ENCODE measurements around the gene SPNS3.

- TF ChIP-seq, protein P1, sequence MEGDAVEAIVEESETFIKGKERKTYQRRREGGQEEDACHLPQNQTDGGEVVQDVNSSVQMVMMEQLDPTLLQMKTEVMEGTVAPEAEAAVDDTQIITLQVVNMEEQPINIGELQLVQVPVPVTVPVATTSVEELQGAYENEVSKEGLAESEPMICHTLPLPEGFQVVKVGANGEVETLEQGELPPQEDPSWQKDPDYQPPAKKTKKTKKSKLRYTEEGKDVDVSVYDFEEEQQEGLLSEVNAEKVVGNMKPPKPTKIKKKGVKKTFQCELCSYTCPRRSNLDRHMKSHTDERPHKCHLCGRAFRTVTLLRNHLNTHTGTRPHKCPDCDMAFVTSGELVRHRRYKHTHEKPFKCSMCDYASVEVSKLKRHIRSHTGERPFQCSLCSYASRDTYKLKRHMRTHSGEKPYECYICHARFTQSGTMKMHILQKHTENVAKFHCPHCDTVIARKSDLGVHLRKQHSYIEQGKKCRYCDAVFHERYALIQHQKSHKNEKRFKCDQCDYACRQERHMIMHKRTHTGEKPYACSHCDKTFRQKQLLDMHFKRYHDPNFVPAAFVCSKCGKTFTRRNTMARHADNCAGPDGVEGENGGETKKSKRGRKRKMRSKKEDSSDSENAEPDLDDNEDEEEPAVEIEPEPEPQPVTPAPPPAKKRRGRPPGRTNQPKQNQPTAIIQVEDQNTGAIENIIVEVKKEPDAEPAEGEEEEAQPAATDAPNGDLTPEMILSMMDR (IDR thresholded peaks at IDR 0.05) = no peak
- TF ChIP-seq NRF1 (IDR thresholded peaks at IDR 0.05; ENCODE audit: low read depth, low read length) (no peak), SMC3 (IDR thresholded peaks at IDR 0.05; ENCODE audit: low read depth, low read length) (no peak), RCOR1 (IDR thresholded peaks at IDR 0.05; ENCODE audit: low read length) (no peak), ELF1 (IDR thresholded peaks at IDR 0.05) (no peak), FOXM1 (IDR thresholded peaks at IDR 0.05; ENCODE audit: low read depth) (no peak)
Measured at GRCh38 chr17:4448197-4448980, 14.6 kb downstream of the SPNS3 start.
